Cerebellar nuclear complex (tissue), 1 donor: ENCODE measurements around the gene ENDOV.
A peak's percentile ranks its signal among the peaks of the same experiment; 100 is the strongest.

Experiments
- DNase-seq, 2 experiments: peaks; one replicate each; lab custom pipeline; 2025; lab: John Stamatoyannopoulos, UW

Gene ENDOV

GRCh38 chr17:80449930-80450576 lies 35.1 kb downstream of the ENDOV start:
- DNase-seq = no peak

GRCh38 chr17:80451104-80451775 lies 36.3 kb downstream of the ENDOV start:
- no peak for DNase-seq

- DNase-seq = peak; percentile 63 to 94
Measured at GRCh38 chr17:80452173-80452915, 37.4 kb downstream of the ENDOV start.

GRCh38 chr17:80453126-80453997 lies 38.4 kb downstream of the ENDOV start:
- no peak for DNase-seq

- no peak for DNase-seq
Measured at GRCh38 chr17:80453998-80454556, 39.1 kb downstream of the ENDOV start.

GRCh38 chr17:80454557-80455335 lies 39.8 kb downstream of the ENDOV start:
- DNase-seq = peak; percentile 57 to 72

GRCh38 chr17:80455336-80455710 lies 40.4 kb downstream of the ENDOV start:
- DNase-seq = no peak

- no peak for DNase-seq
Measured at GRCh38 chr17:80455784-80456183, 40.8 kb downstream of the ENDOV start.

GRCh38 chr17:80456465-80457235 lies 41.7 kb downstream of the ENDOV start:
- DNase-seq = no peak

GRCh38 chr17:80457236-80457856 lies 42.4 kb downstream of the ENDOV start:
- no peak for DNase-seq

- DNase-seq = no peak
Measured at GRCh38 chr17:80458016-80458415, 43.0 kb downstream of the ENDOV start.

GRCh38 chr17:80459234-80459633 lies 44.3 kb downstream of the ENDOV start:
- no peak for DNase-seq

GRCh38 chr17:80460429-80460834 lies 45.5 kb downstream of the ENDOV start:
- DNase-seq = no peak

- DNase-seq = no peak
Measured at GRCh38 chr17:80461528-80462160, 46.7 kb downstream of the ENDOV start.

GRCh38 chr17:80463784-80464400 lies 48.9 kb downstream of the ENDOV start:
- no peak for DNase-seq

- no peak for DNase-seq
Measured at GRCh38 chr17:80464486-80464885, 49.5 kb downstream of the ENDOV start.

- DNase-seq = no peak
Measured at GRCh38 chr17:80465327-80465974, 50.5 kb downstream of the ENDOV start.

GRCh38 chr17:80466188-80466705 lies 51.3 kb downstream of the ENDOV start:
- no peak for DNase-seq
